Hepatocyte (in vitro differentiated cells): ENCODE results near the gene ATXN2. TPM values are rescaled to one million over a fixed set of nuclear protein-coding genes. Genes with fewer than 3 reads are reported as not detected.
"Not testable (repeated sequence)": the region's sequence is repeated elsewhere in the genome, so short reads cannot be mapped to it uniquely, and the experiment has no call there.

Experiments used
- DNase-seq: peaks from one replicate; pipeline ENCODE4 v3.0.0-alpha.2; 2016; ENCODE audit warnings: low spot score
- H2AFZ ChIP-seq: fragments of 200-600 bp; sonication (generic); 2 replicates; pipeline ENCODE4 v1.6.0; 2016; ENCODE audit warnings: antibody characterized with exemption, mild to moderate bottlenecking
- H3K27ac ChIP-seq: fragments of 200-600 bp; sonication (generic); 2 replicates; pipeline ENCODE4 v1.5.1; 2016; ENCODE audit warnings: mild to moderate bottlenecking
- H3K27me3 ChIP-seq: fragments of 200-600 bp; sonication (generic); 2 replicates; pipeline ENCODE4 v1.6.1; 2016
- H3K36me3 ChIP-seq: fragments of 200-600 bp; sonication (generic); replicated peaks from 2 replicates; pipeline ENCODE4 v1.5.1; 2016; ENCODE audit warnings: low read depth; ENCODE audit not compliant: insufficient read depth
- H3K4me1 ChIP-seq: fragments of 200-600 bp; sonication (generic); 2 replicates; pipeline ENCODE4 v1.5.1; 2016; ENCODE audit warnings: mild to moderate bottlenecking, moderate library complexity; ENCODE audit not compliant: insufficient read depth
- H3K4me2 ChIP-seq: fragments of 200-600 bp; sonication (generic); 2 replicates; pipeline ENCODE4 v1.6.0; 2016
- H3K4me3 ChIP-seq: fragments of 200-600 bp; sonication (generic); 2 replicates; pipeline ENCODE4 v1.5.1; 2016; ENCODE audit warnings: mild to moderate bottlenecking
- H3K79me2 ChIP-seq: fragments of 200-600 bp; sonication (generic); 2 replicates; pipeline ENCODE4 v1.6.0; 2017; ENCODE audit warnings: mild to moderate bottlenecking
- H3K9me2 ChIP-seq: fragments of 200-600 bp; sonication (generic); replicated peaks from 2 replicates; pipeline ENCODE4 v1.6.0; 2017; ENCODE audit warnings: mild to moderate bottlenecking; ENCODE audit not compliant: insufficient read depth
- H3K9me3 ChIP-seq: fragments of 200-600 bp; sonication (generic); 2 replicates; pipeline ENCODE4 v1.5.1; 2016; ENCODE audit warnings: low read depth, mild to moderate bottlenecking
- H4K20me1 ChIP-seq: fragments of 200-600 bp; sonication (generic); 2 replicates; pipeline ENCODE4 v1.6.0; 2016; ENCODE audit warnings: mild to moderate bottlenecking; ENCODE audit not compliant: insufficient read depth, poor library complexity, severe bottlenecking
- CTCF ChIP-seq: fragments of 200-600 bp; sonication (generic); IDR thresholded peaks from 2 replicates; pipeline ENCODE4 v1.5.1; 2016; ENCODE audit warnings: antibody characterized with exemption, mild to moderate bottlenecking; ENCODE audit not compliant: poor library complexity
- EZH2 ChIP-seq: fragments of 200-600 bp; sonication (generic); IDR thresholded peaks from 2 replicates; pipeline ENCODE4 v1.6.1; 2016; ENCODE audit warnings: antibody characterized with exemption, mild to moderate bottlenecking, borderline replicate concordance
- EZH2phosphoT487 ChIP-seq: fragments of 200-600 bp; sonication (generic); IDR thresholded peaks from one replicate; pipeline ENCODE4 v1.6.1; 2018; ENCODE audit warnings: antibody characterized with exemption, mild to moderate bottlenecking, low read depth, moderate library complexity; ENCODE audit not compliant: unreplicated experiment, severe bottlenecking
- WGBS: methylation state at CpG from one replicate; pipeline ENCODE4 v1.1.6; 2016; ENCODE audit warnings: low lambda C conversion rate; ENCODE audit errors: missing lambda C conversion rate; 5-methylcytosine and 5-hydroxymethylcytosine counted together
- polyA plus RNA-seq: library from polyadenylated mRNA; unstranded; fragments of >200 nt; fragmentation: Nextera tagmentation; extraction: Ambion mirVana; gene quantifications from 2 replicates; pipeline ENCODE4 v1.2.1, GENCODE V29; 2016
- total RNA-seq: library from RNA; depleted of rRNA; stranded (reverse); fragments of >200 nt; gene quantifications from 2 replicates; pipeline ENCODE4 v1.2.3, GENCODE V29; 2014

Gene ATXN2
- total and polyA plus RNA-seq, 2 experiments from 2014 or later, result 36.9 to 47.9 TPM

- Histone ChIP-seq H3K79me2 (peaks cover 99% of the 10 kb centered on the region), H4K20me1 (peaks cover 62% of the 10 kb centered on the region), H3K4me2 (no peak overlapping the region), H3K9me2 (no peaks in the 10 kb centered on the region), H3K4me3 (no peak overlapping the region), H3K4me1 (no peaks in the 10 kb centered on the region), H2AFZ (no peak overlapping the region), H3K36me3 (no peaks in the 10 kb centered on the region), H3K27ac (no peak overlapping the region), H3K9me3 (no peaks in the 10 kb centered on the region), H3K27me3 (no peaks in the 10 kb centered on the region)
- no peak for DNase-seq
- WGBS, result 95% methylated on average over 6 of the region's 6 CpGs
- TF ChIP-seq CTCF (no peak), EZH2 (no peak), EZH2phosphoT487 (no peak)
Measured at GRCh38 chr12:111556676-111557075, 42.4 kb downstream of the ATXN2 start.

GRCh38 chr12:111555313-111555712 is 43.8 kb downstream of the ATXN2 start:
- H3K79me2 ChIP-seq, result peaks cover 96% of the 10 kb centered on the region
- 94% methylated on average over 3 of the region's 3 CpGs for WGBS
- H3K9me3 ChIP-seq, H3K27me3 ChIP-seq, H3K4me2 ChIP-seq, H3K27ac ChIP-seq, H3K4me3 ChIP-seq, DNase-seq, H3K36me3 ChIP-seq, H3K9me2 ChIP-seq, H3K4me1 ChIP-seq, H2AFZ ChIP-seq: not testable (repeated sequence)
- H4K20me1 ChIP-seq, result peaks cover 52% of the 10 kb centered on the region

GRCh38 chr12:111546758-111547383 is 52.2 kb downstream of the ATXN2 start:
- H3K4me2 ChIP-seq, result no peak overlapping the region
- no peak for TF ChIP-seq EZH2phosphoT487
- no peak for TF ChIP-seq EZH2
- TF ChIP-seq CTCF, result no peak
- H3K9me3 ChIP-seq, result no peaks in the 10 kb centered on the region
- 97% methylated on average over 8 of the region's 8 CpGs for WGBS
- H3K4me1 ChIP-seq, result no peaks in the 10 kb centered on the region
- H3K79me2 ChIP-seq, result peaks cover 45% of the 10 kb centered on the region
- peaks cover 3% of the 10 kb centered on the region for H3K36me3 ChIP-seq
- H3K4me3 ChIP-seq, result no peak overlapping the region
- no peaks in the 10 kb centered on the region for H4K20me1 ChIP-seq
- H3K9me2 ChIP-seq, result no peaks in the 10 kb centered on the region
- no peaks in the 10 kb centered on the region for H3K27me3 ChIP-seq
- DNase-seq, result no peak
- no peak overlapping the region for H3K27ac ChIP-seq
- H2AFZ ChIP-seq, result no peak overlapping the region

GRCh38 chr12:111546171-111546570 is 52.9 kb downstream of the ATXN2 start:
- Histone ChIP-seq H3K9me3 (no peaks in the 10 kb centered on the region), H3K27ac (no peak overlapping the region), H2AFZ (no peak overlapping the region), H3K36me3 (peaks cover 3% of the 10 kb centered on the region), H3K27me3 (no peaks in the 10 kb centered on the region), H3K79me2 (peaks cover 39% of the 10 kb centered on the region), H3K9me2 (no peaks in the 10 kb centered on the region), H3K4me2 (no peak overlapping the region), H4K20me1 (no peaks in the 10 kb centered on the region), H3K4me1 (no peaks in the 10 kb centered on the region), H3K4me3 (no peak overlapping the region)
- 97% methylated on average over 2 of the region's 2 CpGs for WGBS
- no peak for TF ChIP-seq EZH2phosphoT487
- TF ChIP-seq EZH2, result no peak
- no peak for TF ChIP-seq CTCF
- no peak for DNase-seq
